NK-92 treated with Interleukin-12 subunit alpha and Interleukin-12 subunit beta, amount 100 ng/mL, for 24 hours (cell line): ENCODE results near the gene FASTKD2.
"Not testable (repeated sequence)": the region's sequence is repeated elsewhere in the genome, so short reads cannot be mapped to it uniquely, and the experiment has no call there.

ENCODE experiments used
- DNase-seq: peaks from one replicate; lab custom pipeline; 2025; lab: John Stamatoyannopoulos, UW

The FASTKD2 gene

DNA sequence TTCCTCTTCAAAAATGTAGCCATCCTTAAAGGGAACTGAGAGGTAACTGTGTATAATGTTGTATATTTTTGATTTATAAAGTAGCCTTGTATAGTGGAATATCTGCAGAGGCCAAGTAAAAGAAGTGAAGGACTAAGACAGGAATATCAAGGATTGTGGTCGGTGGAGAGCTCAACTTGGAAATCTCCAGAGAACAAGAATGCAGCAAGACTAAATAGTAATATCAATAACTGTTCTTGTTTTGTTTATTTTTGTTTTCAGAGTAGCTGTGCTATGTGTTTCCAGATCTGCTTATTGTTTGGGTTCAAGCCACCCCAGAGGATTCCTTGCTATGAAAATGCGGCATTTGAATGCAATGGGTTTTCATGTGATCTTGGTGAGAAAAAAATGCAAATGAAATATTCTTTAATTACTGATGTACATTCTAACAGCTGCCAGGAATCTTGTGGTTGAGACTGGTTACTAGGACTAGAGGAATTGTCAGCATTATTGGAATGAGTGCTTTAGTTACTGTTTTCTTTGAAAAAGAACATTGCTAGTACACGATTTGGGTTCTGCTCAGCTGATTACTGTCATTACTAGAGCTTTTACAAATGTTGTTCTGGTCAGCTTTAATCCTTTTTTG is 25.0 kb downstream of the FASTKD2 start:
- no peak for DNase-seq

DNA sequence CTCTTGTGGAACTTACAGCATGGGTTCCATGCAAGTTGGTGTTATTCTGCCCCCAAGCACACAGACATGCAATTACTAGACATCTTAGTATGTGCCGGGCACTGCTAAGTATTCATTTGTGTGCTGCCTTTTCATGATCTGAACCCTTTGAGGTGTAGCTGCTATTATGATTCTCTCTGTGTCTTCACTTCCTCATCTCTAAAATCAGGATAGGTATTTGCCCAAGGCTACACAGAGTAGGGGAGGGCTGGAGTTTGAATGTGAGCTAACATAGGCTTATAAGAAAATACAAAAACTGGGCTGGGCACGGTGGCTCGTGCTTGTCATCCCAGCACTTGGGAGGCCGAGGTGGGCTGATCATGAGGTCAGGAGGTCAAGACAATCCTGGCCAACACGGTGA is 27.2 kb downstream of the FASTKD2 start:
- no peak for DNase-seq

DNA sequence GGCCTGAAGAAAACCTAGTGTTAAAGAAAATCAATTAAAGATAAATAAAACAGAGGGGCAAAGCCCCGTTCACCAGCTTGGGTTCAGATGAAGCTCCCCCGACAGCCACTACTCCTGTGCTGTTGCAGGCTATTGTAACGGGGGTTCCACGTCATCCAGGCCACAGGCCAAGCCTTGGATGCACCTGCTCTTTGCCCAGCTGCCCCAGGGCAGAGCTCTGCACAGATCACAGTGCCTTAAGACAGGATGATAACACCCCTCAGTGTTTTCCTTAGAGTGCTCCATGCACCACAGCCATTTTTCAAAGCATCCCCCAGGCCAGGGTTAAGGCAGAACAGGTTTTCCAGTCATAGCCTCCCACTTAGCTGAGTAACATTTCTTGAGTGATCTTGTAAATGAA is 32.0 kb downstream of the FASTKD2 start:
- no peak for DNase-seq

DNA sequence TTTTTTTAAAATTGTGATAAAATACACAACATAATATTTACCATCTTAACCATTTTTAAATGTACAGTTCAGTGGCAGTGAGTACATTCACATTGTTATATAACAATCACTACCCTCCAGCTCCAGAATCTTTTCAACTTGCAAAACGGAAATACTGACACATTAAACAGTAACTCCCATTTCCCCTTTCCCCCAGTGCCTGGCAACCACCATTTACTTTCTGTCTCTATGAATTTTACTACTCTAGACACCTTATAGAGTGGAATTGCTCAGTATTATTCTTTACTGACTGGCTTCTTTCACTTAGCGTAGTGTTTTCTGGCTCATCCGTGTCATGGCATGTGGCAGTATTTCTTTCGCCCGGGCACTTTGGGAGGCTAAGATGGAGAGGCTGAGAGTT is 32.6 kb downstream of the FASTKD2 start:
- no peak for DNase-seq

DNA sequence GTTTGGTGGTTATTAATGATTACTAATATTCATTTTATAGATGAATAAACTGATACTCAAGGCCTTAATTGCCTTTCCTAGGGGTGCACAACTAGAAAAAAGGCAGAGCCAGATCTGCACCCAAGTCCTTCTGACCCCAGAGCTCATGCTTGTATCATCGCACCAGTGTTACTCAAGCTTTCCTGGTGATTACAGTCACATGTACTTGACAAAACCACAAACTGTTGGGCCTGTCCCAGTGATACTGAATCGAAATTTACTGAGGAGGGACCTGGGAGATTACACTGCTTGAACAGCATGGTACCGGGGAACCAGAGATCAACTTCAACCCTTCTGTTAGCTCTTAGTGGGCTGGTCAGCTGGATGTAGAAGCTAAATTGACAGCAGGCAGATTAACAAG is 33.7 kb downstream of the FASTKD2 start:
- peak; percentile 24 for DNase-seq

DNA sequence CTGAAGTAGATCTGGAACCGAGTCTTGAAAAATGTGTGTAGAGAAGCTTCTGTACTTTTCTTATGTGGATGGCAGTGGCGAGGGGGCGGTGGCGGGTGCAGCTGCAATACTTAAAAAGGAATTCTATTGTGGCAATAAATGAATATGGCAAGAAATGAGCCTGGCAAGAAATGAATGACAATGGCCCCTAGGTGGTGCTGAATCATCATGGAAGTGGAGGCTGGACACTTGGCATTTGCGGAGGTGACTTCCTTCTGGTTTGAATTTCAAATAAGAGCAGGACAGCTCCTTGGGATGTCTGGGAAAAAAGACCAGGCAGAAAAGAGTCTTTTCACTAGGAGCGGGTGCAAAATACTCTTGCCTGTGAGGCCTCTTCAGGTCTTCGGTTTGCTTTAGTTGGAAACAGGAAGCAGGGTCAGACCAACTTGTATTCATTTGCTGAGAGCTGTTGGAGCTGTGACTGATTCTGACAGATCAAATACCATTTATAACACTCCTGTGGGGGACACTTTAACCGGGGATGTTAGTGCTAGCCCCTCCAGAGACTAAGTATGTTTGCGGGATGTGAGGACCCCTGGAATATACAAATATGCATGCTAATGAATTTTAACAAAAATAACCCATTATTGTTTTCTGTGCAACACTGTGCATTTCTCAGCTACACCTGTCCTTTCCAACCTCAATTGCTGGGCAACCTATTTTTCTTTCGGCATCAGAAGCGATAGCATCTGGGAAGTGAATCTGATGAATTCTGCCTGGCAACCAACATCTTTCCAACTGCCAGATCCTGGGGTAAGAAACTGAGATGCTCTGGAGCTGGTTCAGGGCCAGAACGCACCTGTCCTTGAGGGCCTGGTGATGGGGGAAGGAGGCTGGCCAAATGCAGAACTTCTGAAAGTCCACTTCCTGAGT is 35.4 kb downstream of the FASTKD2 start:
- DNase-seq: no peak

DNA sequence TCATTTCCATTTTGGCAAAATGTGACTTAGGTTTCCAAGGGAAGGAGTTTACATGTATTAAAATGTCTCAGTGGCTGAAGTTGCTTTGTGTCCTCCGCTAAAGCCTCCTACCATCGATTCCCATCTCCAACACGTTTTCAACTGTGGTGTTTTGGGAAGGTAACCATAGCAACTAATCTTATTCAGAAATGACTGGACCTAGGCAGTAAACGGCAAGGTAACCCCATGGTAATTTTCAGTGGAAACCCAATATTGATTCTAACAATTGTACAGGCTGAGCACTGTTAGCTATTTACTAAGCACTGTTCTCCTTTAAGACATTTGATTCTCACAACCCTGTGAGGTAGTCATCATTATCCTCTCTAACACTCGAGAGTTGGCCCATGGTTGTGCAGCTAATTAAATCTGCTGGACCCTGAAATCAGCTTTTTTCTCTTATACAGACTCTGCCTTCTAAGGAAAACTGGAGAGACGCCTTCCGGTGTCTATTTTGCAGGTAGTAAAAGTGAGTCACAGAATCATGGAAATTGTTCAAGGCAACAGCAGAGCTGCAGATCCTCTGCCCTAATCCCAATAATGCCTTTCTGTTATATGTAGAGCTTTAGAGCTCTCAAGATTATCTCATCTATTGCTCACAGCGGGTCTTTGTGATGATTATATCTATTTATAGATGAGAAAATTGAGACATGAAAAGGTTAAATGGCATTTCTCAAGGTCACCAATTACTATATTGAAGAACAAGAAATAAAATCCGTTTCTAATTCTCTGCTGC is 36.2 kb downstream of the FASTKD2 start:
- no peak for DNase-seq

DNA sequence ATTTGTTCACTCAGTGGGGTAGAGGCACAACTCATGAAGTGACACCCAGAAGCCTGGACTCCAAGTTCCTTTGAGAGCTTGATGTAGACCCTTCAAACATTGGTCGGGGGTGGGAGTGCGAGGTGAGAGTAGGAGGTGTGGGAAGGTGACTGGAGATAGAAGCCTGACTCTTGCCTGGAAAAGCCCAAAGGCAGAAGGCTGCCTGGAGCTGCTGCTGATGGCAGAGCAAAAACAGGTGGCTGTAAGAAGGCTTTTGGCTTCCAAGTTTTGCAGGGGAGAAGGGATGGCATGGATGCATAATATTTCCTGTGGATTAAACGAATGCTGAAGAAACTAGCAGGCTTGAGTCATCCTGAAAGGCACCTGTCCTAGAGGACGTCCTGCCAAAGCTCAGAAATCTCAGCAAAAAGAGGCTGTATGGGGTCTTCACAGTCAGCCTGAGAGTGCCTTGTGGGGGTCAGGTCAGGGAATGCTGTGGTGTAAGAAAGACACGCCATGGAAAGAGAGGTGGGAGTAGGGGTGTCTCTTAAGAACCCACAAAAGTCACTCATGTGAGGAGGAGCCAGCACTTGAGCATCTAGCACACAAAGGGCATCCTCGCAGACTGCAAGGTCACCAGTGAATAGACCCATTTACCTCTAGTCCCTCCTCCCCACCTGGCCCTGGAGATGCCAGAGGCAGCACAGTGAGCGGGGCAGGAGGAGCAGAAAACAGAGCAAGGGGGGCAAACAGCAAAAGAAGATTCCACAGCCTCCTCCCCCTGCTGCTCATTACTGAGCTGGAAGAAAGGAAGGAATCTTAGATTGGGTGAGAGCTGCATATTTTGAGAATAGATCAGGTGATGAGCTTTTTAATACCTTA is 37.5 kb downstream of the FASTKD2 start:
- no peak for DNase-seq

DNA sequence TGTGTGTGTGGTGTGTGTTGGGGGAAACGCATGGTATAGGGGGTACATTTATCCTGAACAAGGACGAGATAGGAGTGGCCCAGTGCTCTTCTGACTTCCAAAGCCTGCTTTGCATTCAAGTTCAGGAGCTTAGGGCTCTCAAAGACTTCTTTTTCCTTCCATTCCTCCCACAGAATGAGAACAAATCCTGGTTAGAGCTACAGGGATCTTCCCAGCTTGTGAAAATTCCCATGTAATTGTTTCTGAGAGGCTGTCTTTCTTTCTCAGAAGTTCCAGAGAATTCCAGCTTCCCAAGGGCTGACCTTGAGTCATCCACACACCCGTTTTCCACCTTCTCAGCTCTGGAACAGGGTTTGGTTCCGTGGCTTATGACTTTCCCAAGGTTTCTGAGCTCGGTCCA is 38.9 kb downstream of the FASTKD2 start:
- DNase-seq: no peak

DNA sequence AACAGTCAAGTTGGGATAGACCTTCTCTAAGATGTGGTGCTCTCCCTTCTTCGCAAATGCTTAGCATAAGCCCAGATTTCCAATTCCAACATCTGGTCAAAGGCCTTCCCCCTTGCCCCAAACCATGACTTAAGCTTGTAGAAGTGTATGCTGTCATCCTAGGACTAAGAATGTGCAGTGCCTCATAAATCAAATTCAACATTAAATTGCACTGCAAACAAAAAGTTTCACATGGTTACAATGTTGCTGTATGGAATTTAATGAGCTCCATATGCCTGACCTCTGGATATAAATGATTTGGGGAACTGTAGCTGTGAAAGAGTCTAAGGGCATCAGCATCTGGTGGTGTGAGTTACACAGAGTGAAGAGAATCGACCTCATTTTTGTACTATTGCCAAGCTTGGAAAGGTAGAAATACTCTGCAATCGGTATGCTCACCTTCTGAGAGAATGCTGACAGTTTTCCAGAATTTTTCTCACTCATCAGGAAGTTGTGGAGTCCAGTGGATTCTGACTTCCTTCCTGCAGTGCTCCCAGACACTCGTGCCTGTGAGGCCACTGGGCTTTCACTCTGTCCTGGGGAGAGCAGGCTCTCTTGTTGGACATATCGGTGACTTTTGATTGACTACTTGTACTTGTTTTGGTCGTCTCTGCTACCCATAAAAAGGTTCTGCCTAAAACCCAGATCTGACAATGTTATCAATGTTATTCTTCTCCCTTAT is 40.6 kb downstream of the FASTKD2 start:
- DNase-seq: no peak

DNA sequence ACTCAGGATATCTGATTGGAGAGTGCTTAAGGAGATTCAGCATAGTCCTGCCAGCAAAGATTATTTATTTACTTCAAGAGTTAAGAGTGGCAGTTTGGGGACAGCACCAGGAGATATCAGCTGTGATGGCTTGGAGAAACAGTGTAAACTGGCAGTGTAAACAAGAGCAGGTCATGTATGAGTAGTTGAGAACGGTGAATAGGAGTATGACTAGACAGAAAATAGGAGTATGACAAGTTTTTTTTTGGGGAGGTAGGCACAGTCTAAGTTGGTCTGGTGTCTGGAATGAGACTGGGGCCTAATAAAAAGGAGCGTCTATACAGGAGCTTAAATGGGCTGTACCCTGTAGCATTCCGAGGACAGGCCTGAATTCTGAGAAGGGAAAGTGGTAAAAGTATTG is 42.2 kb downstream of the FASTKD2 start:
- DNase-seq: not testable (repeated sequence)

DNA sequence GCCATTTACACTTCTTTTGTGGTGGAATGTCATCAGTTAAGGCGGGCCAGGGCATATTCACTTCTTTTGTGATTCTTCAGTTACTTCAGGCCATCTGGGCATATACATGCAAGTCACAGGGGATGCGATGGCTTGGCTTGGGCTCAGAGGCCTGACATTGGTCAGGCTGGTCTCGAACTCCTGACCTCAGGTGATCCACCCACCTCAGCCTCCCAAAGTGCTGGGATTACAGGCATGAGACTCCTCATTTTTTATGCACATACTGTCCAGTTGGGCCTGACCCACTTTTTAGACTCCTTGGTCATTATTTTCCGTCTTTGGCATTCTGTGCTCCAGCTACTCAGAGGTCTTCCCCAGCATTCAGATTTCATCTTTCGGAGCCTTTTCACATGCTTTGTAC is 47.1 kb downstream of the FASTKD2 start:
- not testable (repeated sequence) for DNase-seq

DNA sequence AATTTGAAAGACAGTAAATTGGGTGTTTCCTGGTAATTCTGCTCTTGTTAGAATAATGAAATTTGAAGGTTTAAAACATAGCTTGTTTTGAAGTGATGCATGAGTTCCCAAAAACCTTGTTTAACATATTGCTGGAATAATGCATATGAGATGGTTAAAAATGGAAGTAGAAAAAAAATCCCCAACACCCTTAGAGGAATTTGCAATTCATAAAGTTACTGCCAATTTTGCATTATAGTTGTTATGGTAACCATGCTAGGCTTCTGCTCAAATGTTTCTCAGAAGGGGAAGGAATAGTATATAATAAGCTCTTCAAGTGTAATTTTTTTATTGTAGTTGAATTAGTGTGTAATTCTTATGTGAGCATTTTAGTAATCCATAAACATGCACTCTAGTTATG is 49.1 kb downstream of the FASTKD2 start:
- DNase-seq: no peak

DNA sequence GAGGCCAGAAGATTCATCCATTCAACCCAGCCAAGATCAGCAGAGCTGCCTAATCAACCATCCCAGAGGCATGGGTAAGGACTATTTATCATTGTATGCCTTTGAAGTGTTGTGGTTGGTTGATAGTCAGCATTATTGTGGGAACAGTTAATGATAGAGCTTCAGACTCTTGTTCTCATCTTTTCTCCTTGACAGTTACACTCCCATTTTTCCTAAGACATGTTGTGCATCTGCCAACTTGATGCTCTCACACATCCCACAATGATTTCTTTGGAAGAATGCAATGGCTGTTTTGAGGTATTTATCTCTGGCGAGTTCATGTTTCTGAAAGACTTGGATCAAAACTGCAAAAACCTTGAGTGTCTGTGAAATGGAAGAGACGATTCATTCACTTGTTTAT is 55.4 kb downstream of the FASTKD2 start:
- no peak for DNase-seq

DNA sequence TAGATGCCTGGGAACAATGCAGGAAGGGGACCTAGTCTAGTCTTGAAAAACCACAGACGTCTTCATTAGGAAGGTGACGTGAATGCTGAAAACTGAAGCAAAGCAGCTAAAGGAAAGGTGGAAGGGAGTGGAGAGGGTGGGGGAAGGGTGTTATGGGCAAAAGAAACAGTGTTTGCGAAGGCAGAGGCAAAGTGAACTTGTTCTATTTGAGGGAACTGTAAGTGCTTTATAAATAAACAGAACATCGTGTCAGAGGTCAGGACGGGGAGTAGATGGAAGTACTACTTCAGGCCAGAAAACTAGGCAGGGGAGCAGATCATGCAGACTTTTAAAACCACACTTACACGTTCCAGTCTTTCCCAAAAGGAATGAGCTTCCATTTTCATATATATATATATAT is 57.8 kb downstream of the FASTKD2 start:
- no peak for DNase-seq

DNA sequence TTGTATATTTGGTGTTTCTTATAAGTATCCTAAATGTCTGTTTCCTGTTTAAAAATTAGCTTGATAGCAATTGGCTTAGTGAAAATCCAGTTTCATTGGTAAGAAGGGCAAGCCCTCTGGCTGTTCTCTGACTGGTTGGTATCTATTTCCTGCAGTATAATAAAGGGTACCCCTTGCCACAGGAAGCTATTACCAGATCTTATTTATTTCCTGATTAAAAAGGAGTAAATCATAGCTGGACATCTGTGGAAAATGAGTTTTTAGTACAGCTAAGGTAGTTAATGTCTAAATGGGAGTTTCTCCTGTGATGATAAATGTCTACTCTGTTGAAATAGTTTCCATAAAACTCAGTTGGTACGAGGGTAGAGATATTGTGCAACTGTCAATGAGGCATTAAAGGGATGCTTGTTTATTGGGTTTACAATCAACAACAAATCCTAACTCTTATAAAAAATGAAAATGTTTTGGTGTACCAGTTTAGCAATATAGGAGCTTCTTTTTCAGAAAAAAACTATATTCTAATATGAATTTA is 58.7 kb downstream of the FASTKD2 start:
- no peak for DNase-seq

DNA sequence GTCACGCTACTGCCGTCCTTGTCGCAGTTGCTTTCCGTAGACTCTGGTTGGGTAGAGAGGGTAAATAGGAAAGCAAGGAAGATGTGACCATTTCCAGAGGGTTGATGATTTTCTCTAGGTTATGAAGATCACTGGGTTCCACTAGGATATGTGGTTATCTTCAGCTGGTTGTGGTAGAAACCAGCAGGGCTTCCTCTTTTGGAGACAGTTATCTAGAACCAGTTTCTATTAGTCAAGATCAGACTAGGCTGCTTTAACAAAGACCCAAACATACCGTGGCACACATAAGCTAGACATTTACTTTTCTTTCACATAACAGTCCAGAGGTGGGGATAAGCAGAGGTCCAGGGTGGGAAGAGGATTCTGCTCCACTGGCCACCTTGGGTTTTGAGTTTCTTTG is 59.6 kb downstream of the FASTKD2 start:
- no peak for DNase-seq

DNA sequence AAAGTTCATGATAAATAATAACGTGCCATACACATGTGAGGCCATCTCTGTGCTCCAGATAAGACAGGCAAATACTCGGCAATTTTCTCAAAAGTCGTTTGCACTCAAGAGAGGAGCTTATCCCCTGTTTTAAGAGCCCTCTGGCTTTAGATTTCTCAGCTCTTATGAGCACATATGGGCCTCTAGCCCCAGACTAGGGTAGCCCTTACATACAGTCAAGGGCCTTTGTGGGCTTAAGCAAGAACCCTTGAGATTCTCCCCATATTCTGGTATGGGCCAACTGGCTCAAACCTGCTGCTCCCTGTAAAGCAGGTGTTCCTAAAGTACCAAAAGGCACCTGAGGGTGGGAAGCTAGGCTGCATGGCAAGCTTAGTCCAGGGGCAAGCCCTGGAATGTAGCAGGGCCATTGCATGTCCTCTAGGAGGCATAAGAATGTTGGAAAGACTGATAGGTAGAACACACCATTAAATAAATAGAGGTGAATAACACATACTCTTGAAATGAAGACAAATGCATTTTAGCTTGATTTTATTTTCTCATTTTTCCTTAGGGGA is 66.1 kb downstream of the FASTKD2 start:
- DNase-seq: no peak

DNA sequence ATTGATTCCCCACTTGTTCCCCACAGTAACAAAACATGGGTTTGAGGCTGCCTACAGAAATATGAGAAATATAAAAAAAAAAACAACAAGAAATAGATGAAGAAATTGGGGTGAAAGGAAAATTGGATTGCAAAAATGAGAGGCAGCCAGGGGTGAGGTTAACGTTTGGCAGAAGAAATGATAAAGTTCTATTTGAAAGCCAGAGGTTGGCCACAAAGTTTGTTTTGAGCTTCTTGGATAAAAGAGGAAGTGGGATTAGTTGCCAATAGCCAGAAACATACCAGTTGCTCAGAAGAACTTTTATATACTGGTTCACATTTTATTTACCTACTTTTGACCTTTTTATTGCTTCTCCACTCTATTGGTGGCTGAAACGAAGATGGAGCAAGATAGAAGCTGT is 67.5 kb downstream of the FASTKD2 start:
- no peak for DNase-seq

DNA sequence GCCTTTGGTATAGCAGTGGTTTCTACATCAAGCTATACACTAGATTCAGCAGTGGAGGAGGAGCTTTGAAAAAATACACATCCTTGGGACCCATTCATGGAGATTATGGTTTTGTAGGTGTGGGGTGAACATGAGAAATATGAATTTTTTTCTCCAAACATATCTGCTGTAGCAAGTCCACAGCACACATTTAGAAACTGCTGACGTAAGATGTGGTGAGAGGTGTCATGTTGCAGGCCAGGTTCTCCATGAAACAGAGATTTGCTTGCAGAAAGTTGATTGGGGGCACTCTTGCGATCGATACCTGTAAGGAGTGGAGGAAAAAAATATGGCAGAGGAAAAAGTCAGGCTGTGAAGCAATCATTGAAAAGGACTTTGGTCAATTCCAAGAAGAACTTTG is 67.9 kb downstream of the FASTKD2 start:
- DNase-seq: peak; percentile 2

DNA sequence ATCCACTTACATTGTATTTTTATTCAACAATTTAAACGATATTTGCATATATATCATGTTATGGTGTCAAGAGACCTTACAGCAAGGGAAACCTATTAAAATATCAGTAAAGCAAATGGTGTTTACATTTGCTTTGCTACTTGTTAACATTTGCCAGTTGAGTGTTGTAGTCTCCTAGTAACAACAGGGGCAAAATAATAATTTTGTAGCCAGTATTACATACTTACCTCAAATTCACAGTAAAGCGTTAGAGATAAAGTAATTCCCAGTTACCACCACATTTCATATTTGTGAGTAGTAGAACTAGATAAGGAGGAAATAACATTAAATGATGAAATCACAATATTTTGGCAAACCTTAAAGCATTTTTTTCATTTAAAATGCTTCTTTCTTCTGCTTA is 71.3 kb downstream of the FASTKD2 start:
- no peak for DNase-seq
